UCSD-AML1 (cell line): ENCODE data around the gene IP6K1.
"Not testable (repeated sequence)": the region's sequence is repeated elsewhere in the genome, so short reads cannot be mapped to it uniquely, and the experiment has no call there.

Source experiments
- DNase-seq: peaks from one replicate; lab custom pipeline; 2025; ENCODE audit not compliant: unreplicated experiment; lab: John Stamatoyannopoulos, UW

IP6K1 gene

DNA sequence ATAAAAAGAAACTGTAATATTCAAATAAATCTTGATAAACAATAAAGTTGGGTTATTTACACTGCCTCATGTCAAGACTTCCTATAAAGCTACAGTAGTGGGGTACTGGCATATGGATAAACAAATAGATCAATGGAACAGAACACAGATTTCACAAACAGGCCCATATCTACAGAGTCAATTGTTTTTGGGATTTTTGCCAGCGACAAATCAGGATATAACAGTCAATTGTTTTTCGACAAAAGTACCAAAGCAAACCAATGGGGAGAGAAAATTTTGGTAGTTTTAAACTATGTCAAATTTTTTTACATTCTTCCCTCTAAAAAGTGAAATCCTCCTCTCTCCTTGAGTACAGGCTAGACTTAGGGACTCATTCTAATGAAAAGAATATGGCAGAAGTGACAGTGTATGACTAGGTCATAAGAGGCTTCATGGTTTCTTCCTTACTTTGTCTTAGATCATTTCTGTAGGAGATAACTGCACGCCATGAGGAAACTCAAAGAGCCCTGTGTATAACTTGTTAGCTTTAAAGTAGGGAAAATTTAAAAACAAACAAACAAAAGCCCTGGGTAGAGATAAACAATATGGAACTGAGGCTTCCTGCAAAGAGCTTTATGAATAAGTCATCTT lies 16.9 kb downstream of the IP6K1 start:
- no peak for DNase-seq

DNA sequence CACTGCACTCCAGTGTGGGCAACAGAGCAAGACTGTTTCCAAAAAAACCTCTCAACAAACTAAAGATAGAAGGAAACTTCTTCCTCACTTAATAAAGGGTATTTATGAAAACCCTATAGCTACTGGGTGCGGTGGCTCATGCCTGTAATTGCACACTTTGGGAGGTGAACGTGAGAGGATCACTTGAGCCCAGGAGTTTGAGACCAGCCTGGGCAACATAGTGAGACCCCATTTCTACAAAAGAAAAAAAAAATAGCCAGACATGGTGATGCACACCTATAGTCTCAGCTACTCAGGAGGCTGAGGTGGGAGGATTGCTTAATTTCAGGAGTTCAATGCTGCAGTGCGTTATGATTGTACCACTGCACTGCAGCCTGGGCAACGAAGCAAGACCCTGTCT lies 22.4 kb downstream of the IP6K1 start:
- DNase-seq: no peak

DNA sequence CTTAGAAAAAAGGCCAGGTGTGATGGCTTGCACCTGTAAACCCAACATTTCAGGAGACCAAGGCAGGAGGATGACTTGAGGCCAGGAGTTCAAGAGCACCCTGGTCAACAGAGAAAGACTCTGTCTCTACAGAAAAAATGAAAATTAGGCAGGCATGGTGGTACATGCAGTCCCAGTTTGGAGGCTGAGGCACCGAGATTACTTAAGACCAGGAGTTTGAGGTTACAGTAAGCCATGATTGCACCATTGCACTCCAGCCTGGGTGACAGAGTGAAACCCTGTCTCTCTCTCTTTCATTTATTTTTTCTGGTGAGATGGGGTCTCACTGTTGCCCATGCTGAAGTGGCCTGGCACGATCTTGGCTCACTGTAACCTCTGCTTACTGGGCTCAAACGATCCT lies 24.7 kb downstream of the IP6K1 start:
- DNase-seq: no peak

DNA sequence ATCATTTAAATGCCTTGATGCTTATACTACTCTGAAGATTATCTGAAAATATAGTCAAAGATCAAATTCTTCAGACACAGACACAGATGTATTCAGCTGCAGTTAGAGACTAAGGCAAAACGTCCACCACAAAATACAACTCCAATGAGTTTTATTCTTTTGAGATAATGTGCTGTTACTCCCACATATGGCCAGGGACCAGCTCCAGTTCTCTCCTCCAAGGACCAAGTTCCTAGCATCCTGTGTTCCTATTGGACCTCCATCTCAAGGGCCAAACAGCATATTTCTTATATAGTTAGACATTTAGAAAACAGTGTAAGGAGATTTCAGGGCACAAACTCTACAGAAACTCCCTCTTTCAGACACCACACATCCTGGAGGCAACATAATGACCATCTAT lies 27.1 kb downstream of the IP6K1 start:
- no peak for DNase-seq

DNA sequence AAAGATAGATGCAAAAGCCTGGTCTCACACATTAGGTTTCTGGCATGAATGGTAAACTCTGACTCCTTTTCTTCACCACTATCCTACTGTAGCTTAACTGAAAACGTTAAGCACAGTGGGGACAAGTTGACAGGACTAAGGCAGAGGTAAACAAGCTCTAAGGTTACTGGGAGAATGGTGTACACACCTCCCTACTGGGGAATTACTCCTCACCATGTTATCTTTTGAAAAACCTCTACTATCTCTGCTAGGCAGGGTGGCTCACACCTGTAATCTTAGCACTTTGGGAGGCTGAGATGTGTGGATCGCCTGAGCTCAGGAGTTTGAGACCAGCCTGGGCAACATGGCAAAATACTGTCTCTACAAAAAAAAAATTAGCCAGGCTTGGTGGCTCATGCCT lies 29.1 kb downstream of the IP6K1 start:
- DNase-seq: no peak

DNA sequence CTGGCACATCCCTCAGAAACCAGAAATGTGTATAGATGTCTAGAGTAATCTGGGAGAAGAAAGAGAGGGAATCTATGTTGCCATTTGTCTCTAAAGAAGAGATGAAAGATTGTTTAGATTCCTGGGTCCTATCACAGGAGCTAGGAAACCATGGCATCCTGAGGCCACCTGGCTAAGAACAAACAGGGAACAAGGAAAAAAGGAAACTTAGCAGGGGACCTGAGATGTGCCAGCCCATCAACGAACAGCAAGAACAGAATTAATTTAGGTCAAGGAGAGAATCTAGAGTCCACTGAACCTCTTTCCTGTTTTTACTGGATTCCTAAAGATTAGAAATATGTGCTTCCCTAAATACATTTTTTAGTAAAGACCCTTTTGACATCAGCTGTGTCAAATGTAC lies 30.3 kb downstream of the IP6K1 start:
- DNase-seq: no peak

DNA sequence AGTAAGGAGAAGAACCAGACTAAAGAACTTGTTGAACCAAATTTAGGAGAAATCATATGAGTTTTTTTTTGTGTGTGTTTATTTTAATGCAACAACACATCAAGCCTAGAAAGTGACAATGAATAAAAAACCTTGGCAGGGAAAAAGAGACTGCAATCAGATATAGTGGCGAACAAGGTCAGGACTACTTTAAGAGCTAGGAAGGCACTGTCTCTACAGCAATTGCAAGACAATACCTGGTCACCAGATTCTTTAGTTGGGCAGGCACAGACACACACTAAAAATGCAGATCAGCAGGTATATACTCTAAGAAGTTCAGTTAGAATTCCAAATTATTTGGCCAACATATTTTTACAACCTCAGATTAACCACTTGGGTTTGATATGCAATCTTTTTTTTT lies 31.8 kb downstream of the IP6K1 start:
- DNase-seq: no peak

DNA sequence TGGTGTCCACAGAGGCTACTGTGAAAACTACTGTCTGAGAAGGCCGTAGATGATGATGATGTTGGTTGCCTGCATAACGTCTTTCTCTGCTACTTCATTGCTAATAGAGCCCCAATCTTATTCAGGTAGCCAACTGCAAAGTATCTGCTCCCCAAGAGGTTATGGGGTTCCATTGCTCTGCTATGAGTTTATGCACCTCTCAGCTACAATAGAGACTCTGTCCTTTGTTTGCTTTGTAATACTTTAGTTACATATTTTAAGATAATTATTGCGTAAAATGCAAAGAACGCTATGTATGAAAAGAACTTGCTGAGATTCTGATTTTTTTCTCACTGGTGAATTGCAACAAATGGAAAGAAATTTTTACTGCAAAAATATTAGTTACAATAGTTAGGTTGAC lies 34.8 kb downstream of the IP6K1 start:
- no peak for DNase-seq

DNA sequence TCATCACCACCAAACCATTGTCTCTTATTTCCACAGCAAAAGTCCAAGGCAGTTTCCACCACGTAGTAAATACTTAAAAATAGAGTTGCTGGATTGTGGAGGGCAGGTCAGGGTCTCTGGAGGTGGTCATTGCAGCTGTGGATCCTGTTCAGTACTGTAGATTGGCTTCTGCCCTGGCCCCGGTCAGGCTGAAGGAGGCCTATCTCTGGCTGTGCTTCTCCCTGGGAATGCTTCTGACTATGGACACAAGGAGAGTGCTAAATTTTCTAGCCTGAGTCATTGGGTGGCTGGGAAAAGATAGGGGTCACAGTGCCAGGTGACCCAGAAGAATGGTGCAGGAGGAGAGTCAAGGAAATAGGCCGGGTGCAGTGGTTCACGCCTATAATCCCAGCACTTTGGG lies 36.3 kb downstream of the IP6K1 start:
- no peak for DNase-seq

DNA sequence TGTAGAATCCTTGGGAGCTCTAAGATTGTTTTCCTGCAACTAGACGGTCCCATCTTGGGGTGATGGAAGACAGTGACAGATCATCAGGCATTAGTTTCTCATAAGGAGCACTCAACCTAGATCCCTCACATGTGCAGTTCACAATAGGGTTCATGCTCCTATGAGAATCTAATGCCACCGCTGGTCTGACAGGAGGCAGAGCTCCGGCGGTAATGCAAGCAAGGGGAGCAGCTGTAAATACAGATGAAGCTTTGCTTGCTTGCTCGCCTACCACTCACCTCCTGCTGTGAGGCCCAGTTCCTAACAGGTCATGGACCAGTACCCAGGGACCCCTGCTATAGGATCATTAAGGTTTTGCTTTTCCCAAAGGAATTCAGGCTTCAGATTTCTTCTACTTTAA lies 37.5 kb downstream of the IP6K1 start:
- DNase-seq: not testable (repeated sequence)

DNA sequence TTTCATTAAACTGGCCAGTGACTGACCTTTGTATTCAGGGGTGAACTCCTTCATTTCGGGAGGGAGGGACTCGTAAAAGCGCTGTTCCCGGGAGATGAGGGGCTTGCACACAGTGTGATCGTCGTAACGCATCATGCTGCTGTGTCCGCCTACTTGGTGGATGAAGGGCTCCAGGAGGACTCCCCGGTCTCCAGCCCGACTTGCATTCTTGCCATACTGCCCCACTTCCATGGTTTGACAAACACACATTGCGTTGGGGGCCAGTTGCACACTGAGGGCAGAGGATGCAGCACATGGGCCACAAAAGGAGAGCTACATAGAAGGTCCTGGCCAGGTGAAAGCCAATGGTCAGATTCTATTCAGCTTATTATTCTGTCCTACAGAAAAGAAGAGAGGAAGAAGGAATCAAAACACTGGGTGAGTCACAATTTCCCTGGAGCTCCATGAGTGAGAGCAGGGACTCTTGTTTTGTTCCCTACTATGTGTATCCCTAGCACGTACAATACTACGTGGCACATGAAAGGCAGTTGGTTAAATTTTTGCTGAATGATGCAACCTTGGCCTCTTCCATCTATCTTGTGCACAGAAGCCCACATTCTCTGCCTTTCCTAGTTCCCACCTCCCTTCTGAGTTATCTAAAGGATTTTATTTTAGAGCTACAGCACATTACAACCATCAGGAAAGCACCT lies 38.4 kb downstream of the IP6K1 start:
- no peak for DNase-seq

DNA sequence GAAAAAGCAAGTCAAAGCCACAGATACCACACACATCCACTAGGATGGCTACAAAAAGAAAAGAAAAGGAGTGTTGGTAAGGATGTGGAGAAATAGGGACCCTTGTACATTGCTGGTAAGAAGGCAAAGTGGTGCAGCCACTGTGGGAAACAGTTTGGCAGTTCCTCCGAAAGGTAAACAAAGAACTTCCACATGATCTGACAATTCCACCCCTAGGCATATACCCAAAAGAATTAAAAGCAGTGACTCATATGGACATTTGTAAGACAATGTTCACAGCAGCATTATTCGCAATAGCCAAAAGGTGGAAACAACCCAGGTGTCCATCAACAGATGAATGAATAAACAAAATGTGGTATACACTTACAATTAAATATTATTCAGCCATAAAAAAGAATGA lies 40.4 kb downstream of the IP6K1 start:
- no peak for DNase-seq

DNA sequence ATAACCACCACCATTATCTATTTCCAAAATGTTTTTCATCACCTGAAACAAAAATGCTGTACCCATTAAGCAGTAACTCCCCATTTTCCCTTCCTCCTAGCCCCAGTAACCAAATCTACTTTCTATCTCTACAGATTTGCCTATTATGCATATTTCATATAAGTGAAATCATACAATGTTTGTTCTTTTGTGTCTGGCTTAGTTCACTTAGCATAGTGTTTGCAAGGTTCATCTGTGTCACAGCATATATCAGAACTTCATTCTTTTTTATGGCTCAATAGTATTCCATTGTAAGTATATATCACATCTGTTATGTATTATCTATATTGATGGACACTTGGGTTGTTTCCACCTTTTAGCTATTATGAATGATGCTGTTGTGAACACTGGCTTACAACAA lies 45.9 kb downstream of the IP6K1 start:
- DNase-seq: no peak

DNA sequence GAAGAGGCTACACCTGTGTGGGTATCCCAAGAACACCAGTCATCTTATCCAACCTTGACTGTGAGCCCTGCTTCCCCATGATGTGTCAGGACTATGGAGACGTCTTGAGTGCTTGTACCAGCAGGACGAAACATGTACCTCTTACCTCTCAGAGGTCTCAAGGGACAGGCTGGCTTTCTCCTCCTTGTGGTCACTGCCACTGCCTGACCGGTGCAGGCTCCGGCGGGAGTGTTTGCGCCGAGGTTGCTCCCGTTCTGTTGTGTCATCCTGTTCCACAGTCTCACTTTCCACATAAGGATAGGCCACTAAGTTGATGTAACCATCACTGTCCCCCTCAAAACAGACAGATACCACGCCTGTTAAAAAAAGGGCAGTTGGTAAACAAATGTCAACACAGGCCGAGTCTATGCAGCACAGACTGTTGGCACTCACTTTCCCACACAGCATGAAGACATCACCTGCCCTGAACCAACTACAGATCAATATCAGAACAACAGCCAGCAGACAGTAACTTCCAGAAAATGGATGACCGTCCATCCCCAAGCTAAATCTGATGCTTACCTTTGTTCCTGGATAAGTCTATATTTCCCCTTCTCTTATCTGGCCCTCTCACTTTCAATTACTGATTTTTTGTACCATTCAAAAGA lies 48.2 kb downstream of the IP6K1 start:
- no peak for DNase-seq

DNA sequence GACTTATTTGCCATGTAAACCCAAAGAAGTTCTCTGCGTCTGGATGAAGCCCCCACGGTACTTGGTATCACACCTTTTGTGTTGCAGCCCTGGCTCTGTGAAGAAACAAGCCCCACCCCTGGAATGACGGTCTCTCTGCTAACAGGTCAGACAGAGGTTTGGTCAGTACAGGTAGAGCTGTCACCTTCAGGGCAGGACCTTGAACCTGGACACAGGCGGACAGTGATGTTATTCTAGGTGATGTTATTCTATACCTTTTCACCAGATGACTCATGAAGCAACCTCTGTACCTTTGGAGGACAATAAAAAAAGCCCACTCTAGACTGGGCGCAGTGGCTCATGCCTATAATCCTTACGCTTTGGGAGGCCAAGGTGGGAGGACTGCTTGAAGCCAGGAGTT lies 51.6 kb downstream of the IP6K1 start:
- DNase-seq: no peak

DNA sequence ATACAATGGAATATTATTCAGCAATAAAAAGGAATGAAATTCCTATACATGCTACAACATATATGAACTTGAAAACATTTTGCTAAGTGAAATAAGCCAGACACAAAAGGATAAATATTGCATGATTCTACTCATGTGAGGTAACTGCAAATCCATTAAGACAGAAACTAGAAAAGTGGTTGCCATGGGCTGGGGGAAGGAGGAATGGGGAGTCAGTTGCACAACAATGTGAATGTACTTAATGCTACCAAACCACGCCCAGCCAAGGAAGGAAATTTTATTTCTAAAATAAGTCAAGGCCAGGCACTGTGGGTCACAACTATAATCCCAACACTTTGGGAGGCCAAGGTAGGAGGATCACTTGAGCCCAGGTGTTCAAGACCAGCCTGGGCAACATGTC lies 52.8 kb downstream of the IP6K1 start:
- DNase-seq: no peak

DNA sequence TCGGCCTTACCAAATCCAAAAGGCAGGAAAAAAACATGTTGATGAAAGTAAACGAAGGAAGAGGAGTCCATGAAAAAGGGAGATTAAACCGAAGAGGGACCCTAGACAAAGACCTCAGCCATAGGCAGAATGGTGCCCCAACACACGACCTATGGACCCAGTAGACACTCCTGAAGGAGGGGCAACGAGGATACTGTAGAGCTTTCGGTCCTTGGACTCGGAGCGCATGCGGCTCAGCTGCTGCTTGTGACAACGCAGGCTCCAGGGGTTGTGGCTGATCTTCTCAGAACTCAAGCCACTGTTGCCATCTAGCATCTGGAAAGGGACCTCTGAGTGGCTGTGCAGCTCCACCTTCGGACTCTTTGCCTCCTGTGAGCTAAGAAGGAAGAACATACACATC lies 53.7 kb downstream of the IP6K1 start:
- no peak for DNase-seq

DNA sequence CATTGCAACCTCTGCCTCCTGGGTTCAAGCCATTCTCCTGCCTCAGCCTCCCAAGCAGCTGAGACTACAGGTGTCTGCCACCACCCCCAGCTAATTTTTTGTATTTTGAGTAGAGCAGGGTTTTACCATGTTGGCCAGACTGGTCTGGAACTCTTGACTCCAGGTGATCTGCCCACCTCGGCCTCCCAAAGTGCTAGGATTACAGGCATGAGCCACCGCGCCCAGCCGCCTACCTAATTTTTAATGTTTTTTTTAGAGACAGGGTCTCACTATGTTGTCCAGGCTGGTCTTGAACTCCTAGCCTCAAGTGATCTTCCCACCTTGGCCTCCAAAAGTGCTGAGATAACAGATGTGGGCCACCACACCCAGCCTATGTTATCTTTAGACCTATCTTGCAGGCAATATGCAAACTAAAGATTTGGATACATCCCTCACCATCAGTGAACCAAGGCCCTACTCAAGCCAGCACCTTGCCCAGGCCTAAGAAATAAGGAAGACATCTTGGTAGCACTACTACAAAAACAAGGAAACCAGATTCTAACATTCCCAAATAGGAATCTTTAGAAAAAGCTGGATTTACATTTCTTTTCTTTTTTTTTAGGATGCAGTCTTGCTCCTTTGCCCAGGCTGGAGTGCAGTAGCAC lies 56.3 kb downstream of the IP6K1 start:
- DNase-seq: no peak

DNA sequence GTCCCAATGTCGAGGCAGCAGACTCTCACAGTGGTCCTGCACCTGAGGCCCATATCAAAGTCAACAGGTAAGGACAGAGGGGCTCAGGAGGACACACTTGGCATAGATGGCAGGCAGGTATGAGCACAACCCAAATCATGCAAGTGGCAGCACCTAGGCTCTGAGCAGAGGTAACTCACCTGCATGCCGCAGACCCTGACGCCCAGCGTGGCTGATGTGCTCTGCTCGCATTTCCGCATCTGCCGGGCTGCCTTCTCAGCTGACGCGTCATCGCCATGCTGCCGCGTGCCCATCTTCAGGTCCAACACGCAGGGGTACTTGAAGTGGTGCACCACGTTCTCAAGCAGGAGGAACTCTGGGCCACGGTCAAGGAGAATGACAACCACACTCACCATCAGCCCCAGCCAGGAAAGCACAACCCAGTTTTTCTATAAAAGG lies 58.4 kb downstream of the IP6K1 start:
- no peak for DNase-seq

DNA sequence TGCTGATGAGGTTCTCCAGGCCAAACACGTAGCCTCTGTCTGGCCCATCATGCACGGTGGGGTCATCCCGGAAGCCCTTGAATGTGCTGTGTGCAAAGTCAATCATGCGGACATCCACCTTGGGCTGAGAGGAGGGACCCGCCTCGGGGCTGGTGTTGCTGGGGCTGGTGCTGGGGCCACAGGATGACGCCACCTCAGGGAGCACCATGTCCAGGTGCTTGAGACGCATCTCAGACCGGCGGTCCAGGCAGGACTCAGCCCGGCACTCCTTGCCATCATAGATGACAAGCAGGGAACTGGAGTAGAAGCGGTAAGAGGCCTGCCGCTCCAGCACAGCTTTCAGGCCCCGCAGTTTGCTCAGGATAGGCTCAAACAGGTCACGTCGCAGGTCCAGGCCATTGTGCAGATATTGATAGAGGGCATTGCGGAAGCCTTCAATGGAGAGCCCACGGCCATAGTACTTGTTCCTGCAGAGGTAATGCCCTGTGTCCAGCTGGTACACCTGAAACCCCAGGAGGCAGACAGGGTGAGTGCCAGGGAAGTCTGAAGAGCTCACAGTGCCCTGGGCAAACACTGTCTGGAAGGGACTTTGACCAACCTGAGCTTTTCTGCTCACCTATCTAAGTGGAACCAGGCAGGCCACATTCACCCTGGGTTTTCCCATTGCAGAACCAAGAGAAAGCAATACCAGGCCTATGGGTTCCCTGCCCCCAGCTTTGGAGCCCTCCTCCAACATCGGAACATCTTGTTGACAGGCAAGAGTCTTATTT lies 59.0 kb downstream of the IP6K1 start:
- no peak for DNase-seq

DNA sequence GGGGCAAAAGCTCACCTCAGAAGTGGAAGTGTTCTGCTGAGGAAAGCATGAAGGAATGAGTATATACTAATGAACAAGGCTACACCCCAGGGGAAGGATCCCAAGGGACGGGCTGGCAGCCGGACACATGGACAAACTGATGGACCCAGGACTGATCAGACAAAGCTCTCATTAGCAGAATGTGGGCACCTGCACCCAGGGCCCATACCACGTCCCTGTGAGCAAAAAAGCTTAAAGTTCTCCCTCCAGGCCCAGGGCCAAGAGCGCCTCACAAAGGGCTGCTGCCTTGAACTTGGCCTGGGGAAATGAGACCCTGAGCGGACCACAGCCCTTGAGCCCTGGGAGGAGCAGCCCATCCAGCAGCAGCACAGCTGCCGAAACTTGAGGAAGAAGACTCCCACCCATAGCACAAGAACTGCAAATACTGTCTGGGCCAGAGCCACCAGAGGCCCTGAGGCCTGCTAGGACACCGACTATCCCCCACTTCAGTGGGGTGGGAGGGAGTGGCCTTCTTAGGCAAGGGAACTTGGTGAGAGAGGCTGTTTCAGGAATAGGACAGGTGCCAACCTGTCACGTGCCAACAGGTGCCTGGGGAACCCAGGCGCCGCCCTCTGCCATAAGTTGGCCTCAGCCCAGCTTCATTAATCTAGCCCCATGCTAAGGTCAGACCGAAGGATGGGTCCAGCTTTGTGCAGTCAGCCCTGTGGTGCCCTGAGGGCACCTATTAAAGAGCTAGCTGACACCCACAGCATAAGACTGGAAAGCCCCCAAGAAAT lies 60.2 kb downstream of the IP6K1 start:
- DNase-seq: no peak
